GM18870 (cell line): ENCODE data around the gene FAM53A.
"Not testable (repeated sequence)": the region's sequence is repeated elsewhere in the genome, so short reads cannot be mapped to it uniquely, and the experiment has no call there.

Experiments
- ATAC-seq: cut with Tn5 transposase; IDR thresholded peaks from one replicate; pipeline ENCODE4 v1.9.1; 2021; ENCODE audit warnings: moderate library complexity; ENCODE audit not compliant: unreplicated experiment

FAM53A gene

GRCh38 chr4:1608821-1609500, 75.2 kb downstream of the FAM53A start:
- no peak for ATAC-seq

- no peak for ATAC-seq
These were observed 75.8 kb downstream of the FAM53A start for GRCh38 chr4:1608196-1608820.

GRCh38 chr4:1607436-1608195, 76.5 kb downstream of the FAM53A start:
- ATAC-seq: not testable (repeated sequence)

- ATAC-seq: no peak
These were observed 79.4 kb downstream of the FAM53A start for GRCh38 chr4:1604706-1605205.

- ATAC-seq: no peak
These were observed 79.9 kb downstream of the FAM53A start for GRCh38 chr4:1604181-1604705.

GRCh38 chr4:1603413-1604135, 80.5 kb downstream of the FAM53A start:
- ATAC-seq: no peak

GRCh38 chr4:1602655-1603412, 81.3 kb downstream of the FAM53A start:
- no peak for ATAC-seq

- no peak for ATAC-seq
These were observed 82.1 kb downstream of the FAM53A start for GRCh38 chr4:1601852-1602654.

- ATAC-seq: no peak
These were observed 82.6 kb downstream of the FAM53A start for GRCh38 chr4:1601533-1601835.

DNA sequence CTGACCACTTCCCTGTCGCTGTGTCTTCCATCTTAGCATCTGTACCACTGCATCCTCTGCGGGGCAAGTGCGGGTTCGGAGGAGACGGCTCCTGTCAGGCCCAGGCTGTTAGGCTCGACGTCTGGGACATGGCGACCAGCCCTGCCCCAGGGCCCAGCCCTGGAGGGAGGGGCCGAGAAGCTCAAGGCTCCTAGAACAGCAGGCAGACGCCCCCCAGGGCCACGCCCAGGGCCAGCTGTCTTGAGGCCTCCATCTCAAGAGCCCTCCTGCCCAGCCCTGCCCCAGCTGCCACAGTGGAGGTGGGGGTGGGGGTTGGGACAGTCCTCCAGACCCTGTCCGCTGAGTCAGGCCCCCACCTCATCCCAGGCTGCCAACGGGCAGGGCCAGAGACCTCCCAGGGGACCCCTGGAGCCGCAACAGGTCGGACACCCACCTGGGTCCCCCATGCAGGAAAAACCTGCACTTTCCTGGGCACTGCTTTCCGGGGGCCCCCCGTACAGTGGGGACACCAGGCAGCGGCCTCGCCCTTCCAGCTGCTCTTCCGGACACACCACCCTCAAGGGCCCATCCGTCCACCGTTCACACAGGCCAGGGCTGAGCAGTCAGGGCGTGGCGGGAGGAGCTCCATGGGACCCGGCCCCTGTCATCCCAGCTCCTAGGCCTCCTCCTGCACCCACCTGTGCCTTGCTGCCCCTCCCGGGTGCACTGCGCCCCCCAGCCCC, 83.1 kb downstream of the FAM53A start:
- no peak for ATAC-seq

- no peak for ATAC-seq
These were observed 83.8 kb downstream of the FAM53A start for GRCh38 chr4:1600211-1600780.

- no peak for ATAC-seq
These were observed 84.5 kb downstream of the FAM53A start for GRCh38 chr4:1599491-1600210.

GRCh38 chr4:1599026-1599481, 85.1 kb downstream of the FAM53A start:
- no peak for ATAC-seq

GRCh38 chr4:1598206-1599025, 85.7 kb downstream of the FAM53A start:
- no peak for ATAC-seq

DNA sequence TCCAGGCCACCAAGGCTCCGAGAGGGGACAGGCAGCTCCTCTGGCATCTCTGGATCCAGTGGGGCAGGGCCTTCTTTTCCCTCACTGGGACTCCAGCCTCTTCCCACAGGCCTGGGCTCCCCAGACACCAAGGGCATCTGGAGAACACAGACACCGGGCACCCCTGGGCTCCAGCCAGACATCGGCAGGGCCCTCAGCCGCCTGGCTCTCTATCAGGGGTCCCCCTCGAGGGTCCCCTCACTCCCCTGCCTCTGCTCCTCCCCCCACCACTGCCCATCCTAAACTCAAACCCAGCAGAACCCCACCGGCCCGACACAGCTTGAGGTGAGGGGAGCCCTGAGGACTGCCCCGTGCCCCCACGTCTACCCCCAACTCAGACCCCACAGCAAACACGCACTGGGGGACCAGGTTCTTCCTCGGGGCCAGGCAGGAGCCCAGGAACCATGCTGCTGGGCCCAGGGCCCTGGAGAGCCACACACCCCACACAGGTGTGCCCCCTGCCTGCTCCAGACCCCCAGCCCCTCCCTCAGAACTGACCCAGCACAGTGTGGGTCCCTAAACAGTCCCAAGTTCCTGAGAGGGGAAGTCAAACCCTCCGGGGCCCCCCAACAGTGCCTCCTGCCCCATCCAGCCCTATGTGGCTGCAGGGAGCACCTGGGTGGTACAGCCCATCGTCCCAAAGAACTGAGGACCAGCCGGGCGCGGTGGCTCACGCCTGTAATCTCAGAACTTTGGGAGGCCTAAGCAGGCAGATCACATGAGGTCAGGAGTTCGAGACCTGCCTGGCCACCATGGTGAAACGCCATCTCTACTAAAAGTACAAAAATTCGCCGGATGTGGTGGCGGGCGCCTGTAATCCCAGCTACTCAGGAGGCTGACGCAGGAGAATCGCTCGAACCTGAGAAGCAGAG, 86.8 kb downstream of the FAM53A start:
- ATAC-seq: no peak

DNA sequence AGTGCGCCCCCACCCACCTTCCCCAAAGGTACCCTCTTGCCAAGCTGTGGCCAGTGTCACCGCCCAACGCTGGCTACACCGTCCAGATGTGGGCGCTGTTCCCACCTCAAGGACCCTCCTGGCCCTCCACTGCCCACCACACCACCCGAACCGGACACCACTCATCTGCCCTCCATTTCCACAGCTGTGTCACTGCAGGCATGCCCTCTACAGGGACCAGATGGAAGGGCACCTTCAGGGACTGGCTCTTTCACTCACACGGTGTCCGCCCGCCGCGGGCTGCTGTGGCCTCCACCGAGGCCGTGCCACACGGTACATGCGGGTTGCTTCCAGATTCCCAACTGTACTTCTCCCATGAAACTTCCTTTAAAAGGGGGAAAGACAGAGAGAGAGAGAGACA, 87.7 kb downstream of the FAM53A start:
- ATAC-seq: no peak
